Activated naive CD4-positive, alpha-beta T cell treated with anti-CD3 and anti-CD28 coated beads, Interleukin-2, amount 10 ng/mL, durations not matched to agents 5 hours and 36 hours (primary cell): ENCODE measurements around the gene DCAF12L2. TPM values are rescaled to one million over a fixed set of nuclear protein-coding genes. Genes with fewer than 3 reads are reported as not detected.

ENCODE experiments used
- total RNA-seq, 2 experiments: library from RNA; stranded (reverse); gene quantifications; one replicate each; pipeline ENCODE4 v1.2.3, GENCODE V29; 2021

Gene DCAF12L2
- not detected for total RNA-seq

GRCh38 chrX:126165721-126166461, at the start of gene DCAF12L2:
Gene DCAF12L2, minus strand, starts transcription at chrX:126166289. Its CDS starts 365 bp downstream, at chrX:126165924.

